GM19467 (cell line): Measurements from ENCODE around the gene GALNT17.
"Not testable (repeated sequence)": the region's sequence is repeated elsewhere in the genome, so short reads cannot be mapped to it uniquely, and the experiment has no call there.

Experiments used
- ATAC-seq: cut with Tn5 transposase; IDR thresholded peaks from one replicate; pipeline ENCODE4 v1.9.1; 2021; ENCODE audit warnings: mild to moderate bottlenecking, moderate library complexity; ENCODE audit not compliant: unreplicated experiment

Gene GALNT17

GRCh38 chr7:71712653-71713180, 580.8 kb downstream of the GALNT17 start:
- no peak for ATAC-seq

GRCh38 chr7:71716690-71717089, 584.7 kb downstream of the GALNT17 start:
- ATAC-seq, result no peak

- no peak for ATAC-seq
Observed at GRCh38 chr7:71718563-71718962, 586.6 kb downstream of the GALNT17 start.

- no peak for ATAC-seq
Observed at GRCh38 chr7:71721742-71722141, 589.8 kb downstream of the GALNT17 start.

- ATAC-seq, result no peak
Observed at GRCh38 chr7:71723859-71724258, 591.9 kb downstream of the GALNT17 start.

- ATAC-seq, result no peak
Observed at GRCh38 chr7:71727347-71727746, 595.4 kb downstream of the GALNT17 start.

GRCh38 chr7:71731740-71732139, 599.8 kb downstream of the GALNT17 start:
- ATAC-seq, result no peak

- ATAC-seq, result no peak
Observed at GRCh38 chr7:71733107-71733870, 601.3 kb downstream of the GALNT17 start.

- ATAC-seq, result no peak
Observed at GRCh38 chr7:71735961-71736556, 604.1 kb downstream of the GALNT17 start.

GRCh38 chr7:71737931-71738540, 606.1 kb downstream of the GALNT17 start:
- not testable (repeated sequence) for ATAC-seq

GRCh38 chr7:71739520-71740173, 607.7 kb downstream of the GALNT17 start:
- no peak for ATAC-seq

GRCh38 chr7:71740174-71740560, 608.2 kb downstream of the GALNT17 start:
- no peak for ATAC-seq

GRCh38 chr7:71746006-71746405, 614.1 kb downstream of the GALNT17 start:
- ATAC-seq, result no peak

GRCh38 chr7:71750290-71750689, 618.3 kb downstream of the GALNT17 start:
- no peak for ATAC-seq

- no peak for ATAC-seq
Observed at GRCh38 chr7:71752171-71752935, 620.4 kb downstream of the GALNT17 start.

GRCh38 chr7:71753236-71753635, 621.3 kb downstream of the GALNT17 start:
- ATAC-seq, result no peak

- no peak for ATAC-seq
Observed at GRCh38 chr7:71753956-71754664, 622.2 kb downstream of the GALNT17 start.

GRCh38 chr7:71754828-71755227, 622.9 kb downstream of the GALNT17 start:
- ATAC-seq, result no peak

GRCh38 chr7:71761336-71761735, 629.4 kb downstream of the GALNT17 start:
- ATAC-seq, result no peak
